Ishikawa (cell line): Measurements from ENCODE around the gene CCL4.

Experiments
- CEBPB ChIP-seq: IDR thresholded peaks from 2 replicates; pipeline ENCODE4 v1.6.1; 2012
- CREB1 ChIP-seq: IDR thresholded peaks from 2 replicates; pipeline ENCODE4 v1.6.1; 2012; ENCODE audit warnings: low read depth
- EGR1 ChIP-seq: IDR thresholded peaks from 2 replicates; pipeline ENCODE4 v1.6.1; 2012
- EP300 ChIP-seq: IDR thresholded peaks from 2 replicates; pipeline ENCODE4 v1.6.1; 2012; ENCODE audit warnings: borderline replicate concordance
- FOXM1 ChIP-seq: IDR thresholded peaks from 2 replicates; pipeline ENCODE4 v1.6.1; 2012; ENCODE audit warnings: low read depth, borderline replicate concordance
- NFIC ChIP-seq: IDR thresholded peaks from 2 replicates; pipeline ENCODE4 v1.6.1; 2012
- RAD21 ChIP-seq: IDR thresholded peaks from 2 replicates; pipeline ENCODE4 v1.6.1; 2012; ENCODE audit warnings: low read depth
- REST ChIP-seq: IDR thresholded peaks from 2 replicates; pipeline ENCODE4 v1.6.1; 2012; ENCODE audit warnings: low read depth, mild to moderate bottlenecking
- TAF1 ChIP-seq: IDR thresholded peaks from 2 replicates; pipeline ENCODE4 v1.6.1; 2012; ENCODE audit warnings: low read depth, mild to moderate bottlenecking
- TCF12 ChIP-seq: IDR thresholded peaks from 2 replicates; pipeline ENCODE4 v1.6.1; 2012; ENCODE audit warnings: low read depth
- TEAD4 ChIP-seq: IDR thresholded peaks from 2 replicates; pipeline ENCODE4 v1.6.1; 2012
- YY1 ChIP-seq: IDR thresholded peaks from 2 replicates; pipeline ENCODE4 v1.6.1; 2012; ENCODE audit warnings: low read depth
- ZBTB7A ChIP-seq: IDR thresholded peaks from 2 replicates; pipeline ENCODE4 v1.6.1; 2012; ENCODE audit warnings: low read depth
- TF ChIP-seq, protein P1 (sequence below): IDR thresholded peaks from 2 replicates; pipeline ENCODE4 v1.6.1; 2012
- TF ChIP-seq, protein P2 (sequence below): IDR thresholded peaks from 2 replicates; pipeline ENCODE4 v1.6.1; 2012

Gene CCL4

GRCh38 chr17:36128411-36128978 is 24.9 kb downstream of the CCL4 start:
- TF ChIP-seq TCF12: no peak
- no peak for TF ChIP-seq YY1
- no peak for TF ChIP-seq TAF1

DNA sequence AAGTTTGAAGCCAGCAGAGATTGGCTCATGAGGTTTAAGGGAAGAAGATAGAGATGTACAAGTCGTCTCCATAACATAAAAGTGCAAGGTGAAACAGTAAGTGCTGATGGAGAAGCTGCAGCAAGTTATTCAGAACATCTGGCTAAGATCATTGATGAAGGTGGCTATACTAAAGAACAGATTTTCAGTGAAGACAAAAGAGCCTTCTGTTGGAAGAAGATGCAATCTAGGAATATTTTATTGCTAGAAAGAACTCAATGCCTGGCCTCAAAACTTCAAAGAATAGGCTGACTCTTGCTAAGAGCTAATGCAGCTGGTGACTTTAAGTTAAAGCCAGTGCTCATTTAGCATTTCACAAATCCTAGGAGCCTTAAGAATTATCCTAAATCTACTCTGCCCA is 26.0 kb downstream of the CCL4 start:
- TF ChIP-seq RAD21: no peak
- no peak for TF ChIP-seq TCF12
- TF ChIP-seq EP300: no peak
- TF ChIP-seq CREB1: no peak
- TF ChIP-seq, protein P1, sequence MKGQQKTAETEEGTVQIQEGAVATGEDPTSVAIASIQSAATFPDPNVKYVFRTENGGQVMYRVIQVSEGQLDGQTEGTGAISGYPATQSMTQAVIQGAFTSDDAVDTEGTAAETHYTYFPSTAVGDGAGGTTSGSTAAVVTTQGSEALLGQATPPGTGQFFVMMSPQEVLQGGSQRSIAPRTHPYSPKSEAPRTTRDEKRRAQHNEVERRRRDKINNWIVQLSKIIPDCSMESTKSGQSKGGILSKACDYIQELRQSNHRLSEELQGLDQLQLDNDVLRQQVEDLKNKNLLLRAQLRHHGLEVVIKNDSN: no peak
- no peak for TF ChIP-seq REST
- TF ChIP-seq TEAD4: no peak

GRCh38 chr17:36130346-36130745 is 26.7 kb downstream of the CCL4 start:
- TF ChIP-seq TEAD4 (no peak), CREB1 (no peak), CEBPB (no peak), REST (no peak), YY1 (no peak), TCF12 (no peak), TAF1 (no peak), EP300 (no peak), EGR1 (no peak), FOXM1 (no peak)
- TF ChIP-seq, protein P2, sequence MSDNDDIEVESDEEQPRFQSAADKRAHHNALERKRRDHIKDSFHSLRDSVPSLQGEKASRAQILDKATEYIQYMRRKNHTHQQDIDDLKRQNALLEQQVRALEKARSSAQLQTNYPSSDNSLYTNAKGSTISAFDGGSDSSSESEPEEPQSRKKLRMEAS: no peak

DNA sequence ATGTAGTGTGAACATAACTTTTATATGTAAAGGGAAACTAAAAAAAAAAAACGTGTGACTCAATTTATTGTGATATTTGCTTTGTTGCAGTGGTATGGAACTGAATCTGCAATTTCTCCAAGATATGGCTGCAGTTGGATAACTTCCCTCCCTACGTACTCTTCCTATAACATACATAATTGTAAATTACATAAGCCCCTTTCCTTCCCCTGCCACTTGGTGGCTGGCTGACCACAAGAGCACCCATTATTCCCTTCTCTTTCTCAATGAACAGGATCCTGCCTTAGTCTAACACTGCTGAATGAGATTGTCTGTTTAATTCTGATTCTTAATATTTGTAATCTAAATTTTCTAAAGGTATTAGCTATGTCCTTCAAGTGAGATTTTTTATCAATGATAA is 27.8 kb downstream of the CCL4 start:
- TF ChIP-seq, protein P1: no peak
- 0 out of 2 replicates have a peak, but pooled peaks have one; percentile 6 for TF ChIP-seq RAD21

DNA sequence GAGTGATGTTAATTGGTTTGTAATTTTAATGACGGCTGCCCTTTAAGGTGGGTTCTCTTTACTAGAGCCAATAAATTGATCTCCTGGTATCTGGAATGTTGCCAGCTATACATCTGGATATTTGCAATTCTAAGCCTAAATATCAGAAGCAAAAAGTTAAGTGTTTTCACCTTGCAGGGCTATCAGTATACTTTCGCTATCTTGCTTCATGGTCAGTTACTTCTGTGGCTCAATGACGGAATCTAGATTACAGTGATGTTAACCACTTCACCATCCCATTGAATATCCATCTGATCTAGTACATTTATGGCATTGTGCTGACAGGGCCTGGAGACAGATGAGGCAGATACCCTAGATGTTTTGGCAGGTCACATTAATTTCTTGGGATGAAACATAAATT is 28.3 kb downstream of the CCL4 start:
- TF ChIP-seq NFIC: no peak

- TF ChIP-seq TCF12 (no peak), EP300 (no peak), EGR1 (no peak), ZBTB7A (no peak)
Measured at GRCh38 chr17:36132421-36132831, 28.8 kb downstream of the CCL4 start.

DNA sequence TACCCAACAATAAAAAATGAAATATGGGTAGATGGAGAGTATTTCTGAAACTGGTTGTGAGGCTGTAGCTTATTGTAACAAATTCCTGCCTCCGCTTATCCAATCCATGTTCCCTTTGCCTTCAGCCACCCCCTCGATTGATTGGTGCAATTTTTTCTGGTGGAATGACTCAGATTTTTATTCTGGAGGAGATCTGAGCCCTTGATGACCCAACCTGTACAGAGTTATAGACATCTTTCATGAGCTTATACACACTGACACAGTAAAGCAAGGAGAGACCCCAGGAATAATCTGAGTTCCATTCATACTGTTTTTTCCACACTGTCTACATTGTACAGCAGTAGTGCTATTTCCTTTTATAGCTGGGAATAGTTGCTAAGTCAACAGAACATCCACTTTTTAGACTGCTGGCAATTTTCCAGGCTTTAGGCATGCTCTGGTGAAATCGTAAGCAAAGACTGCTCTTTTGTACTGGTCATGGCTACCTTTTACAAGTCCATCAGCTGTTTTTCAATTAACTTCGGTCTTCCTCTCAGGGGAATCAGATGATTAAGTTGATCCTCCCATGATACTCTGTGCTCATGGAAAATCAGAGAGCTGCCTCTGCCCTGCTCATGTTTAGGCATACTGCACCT is 30.1 kb downstream of the CCL4 start:
- TF ChIP-seq CEBPB (no peak), EP300 (no peak), YY1 (no peak), TEAD4 (no peak), TCF12 (no peak)

- TF ChIP-seq TAF1 (no peak), REST (no peak), TCF12 (no peak)
Measured at GRCh38 chr17:36135465-36135864, 31.8 kb downstream of the CCL4 start.
